OCI-LY7 (cell line): ENCODE results near the gene NUDT3. TPM values are rescaled to one million over a fixed set of nuclear protein-coding genes. Genes with fewer than 3 reads are reported as not detected.
"Not testable (repeated sequence)": the region's sequence is repeated elsewhere in the genome, so short reads cannot be mapped to it uniquely, and the experiment has no call there.

Source experiments
- BruUV-seq: library from RNA; stranded (reverse); fragments of 400-500 nt; replicated peaks from 2 replicates; lab custom pipeline; 2021; lab: Mats Ljungman, UMichigan
- CTCF ChIA-PET: fragments of 300-600 bp; sonication (Branson Sonifier 250); formaldehyde crosslinking; loops from one replicate; lab custom pipeline; 2022; ENCODE audit warnings: antibody characterized with exemption; ENCODE audit not compliant: unreplicated experiment; lab: Charles Lee
- POLR2A ChIA-PET: fragments of 300-600 bp; sonication (Branson Sonifier 250); formaldehyde crosslinking; loops from one replicate; lab custom pipeline; 2022; ENCODE audit warnings: antibody characterized with exemption; lab: Charles Lee
- DNase-seq: peaks from one replicate; pipeline ENCODE4 v3.0.0-alpha.2; 2015; ENCODE audit warnings: low spot score
- H2AFZ ChIP-seq: fragments of 200-600 bp; sonication (generic), shearing (Covaris generic); 2 replicates; pipeline ENCODE4 v1.6.1; 2014; ENCODE audit warnings: mild to moderate bottlenecking, antibody characterized with exemption, low read length, moderate library complexity
- H3K27ac ChIP-seq: fragments of 200-600 bp; sonication (generic); 2 replicates; pipeline ENCODE4 v1.5.1; 2014; ENCODE audit warnings: mixed run types, low read depth, mild to moderate bottlenecking, moderate library complexity, low read length, inconsistent platforms; ENCODE audit not compliant: poor library complexity, severe bottlenecking
- H3K36me3 ChIP-seq: fragments of 200-600 bp; sonication (generic); 2 replicates; pipeline ENCODE4 v1.6.1; 2014; ENCODE audit warnings: mild to moderate bottlenecking, antibody characterized with exemption, low read length, moderate library complexity, mixed read lengths; ENCODE audit not compliant: insufficient read depth
- H3K4me1 ChIP-seq: fragments of 200-600 bp; sonication (generic); 2 replicates; pipeline ENCODE4 v1.5.1; 2014; ENCODE audit warnings: mild to moderate bottlenecking, low read length; ENCODE audit not compliant: insufficient read depth, poor library complexity, severe bottlenecking
- H3K4me2 ChIP-seq: fragments of 200-600 bp; sonication (generic); 2 replicates; pipeline ENCODE4 v1.6.1; 2014; ENCODE audit warnings: mild to moderate bottlenecking, low read length
- H3K4me3 ChIP-seq: fragments of 200-600 bp; sonication (generic); 2 replicates; pipeline ENCODE4 v1.5.1; 2014; ENCODE audit warnings: mild to moderate bottlenecking, low read depth, low read length; ENCODE audit not compliant: poor library complexity, severe bottlenecking
- H3K79me2 ChIP-seq: fragments of 200-600 bp; sonication (generic); 2 replicates; pipeline ENCODE4 v1.6.1; 2016; ENCODE audit warnings: low read depth, mild to moderate bottlenecking, low read length, moderate library complexity, mixed read lengths; ENCODE audit not compliant: insufficient read depth
- H3K9me2 ChIP-seq: fragments of 200-600 bp; sonication (generic); 2 replicates; pipeline ENCODE4 v1.6.1; 2016; ENCODE audit warnings: mild to moderate bottlenecking, low read length, mixed read lengths; ENCODE audit not compliant: insufficient read depth
- H3K9me3 ChIP-seq: fragments of 200-600 bp; sonication (generic); 2 replicates; pipeline ENCODE4 v1.6.1; 2014; ENCODE audit warnings: mild to moderate bottlenecking, mixed run types, low read length, mixed read lengths
- H4K20me1 ChIP-seq: fragments of 200-600 bp; sonication (generic); 2 replicates; pipeline ENCODE4 v1.6.1; 2014; ENCODE audit warnings: mild to moderate bottlenecking, antibody characterized with exemption, low read length, moderate library complexity, mixed read lengths; ENCODE audit not compliant: insufficient read depth
- EZH2phosphoT487 ChIP-seq: fragments of 200-600 bp; sonication (generic); IDR thresholded peaks from 2 replicates; pipeline ENCODE4 v1.6.1; 2018; ENCODE audit warnings: low read depth, borderline replicate concordance, mild to moderate bottlenecking, mixed run types, antibody characterized with exemption, low read length, moderate library complexity, mixed read lengths
- intact Hi-C: fragments of 100-400 bp; cut with micrococcal nuclease; formaldehyde crosslinking; loops from one replicate; pipeline ENCODE4 v1.10.0; 2022; ENCODE audit not compliant: unreplicated experiment
- total RNA-seq, 2 experiments: library from RNA; depleted of rRNA in 1 of 2; stranded (reverse); fragments of >200 nt in 1 of 2; shearing (Covaris generic) in 1 of 2; gene quantifications; 2 replicates each; pipeline ENCODE4 v1.2.3, GENCODE V29; 2014 to 2022
- TF ChIP-seq, protein P1 (sequence below): fragments of 200-600 bp; sonication (generic); conservative IDR thresholded peaks from 2 replicates; pipeline ENCODE4 v1.5.1; 2014; ENCODE audit warnings: mild to moderate bottlenecking, antibody characterized with exemption, low read length, moderate library complexity, mixed read lengths

The NUDT3 gene
- total RNA-seq, 2 experiments from 2014 or later: 30.7 to 43.0 TPM

DNA sequence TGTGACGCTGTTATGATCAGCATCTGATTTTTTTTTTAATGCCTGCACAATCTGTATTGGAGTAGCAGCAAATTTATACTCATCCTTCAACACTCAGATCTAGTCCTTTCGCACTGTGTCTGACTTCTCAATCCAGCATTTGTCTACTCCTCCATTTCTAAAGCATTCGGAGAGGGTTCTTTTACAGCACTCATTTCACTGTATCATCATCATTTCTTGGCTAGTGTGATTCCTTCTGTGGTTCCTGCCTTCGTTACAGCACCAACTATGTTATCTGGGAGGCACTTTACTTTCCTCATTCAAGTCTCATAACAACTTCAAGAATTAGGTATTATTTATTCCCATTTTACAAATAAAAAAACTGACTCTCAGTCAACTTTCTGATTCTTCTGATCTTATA lies 18.0 kb downstream of the NUDT3 start:
- no peak overlapping the region for H2AFZ ChIP-seq
- no peaks in the 10 kb centered on the region for H3K9me3 ChIP-seq
- no peaks in the 10 kb centered on the region for H3K9me2 ChIP-seq
- peak overlapping the region; percentile 20 for H3K27ac ChIP-seq
- H3K4me1 ChIP-seq: peaks cover 7% of the 10 kb centered on the region
- H3K4me3 ChIP-seq: no peak overlapping the region
- intact Hi-C loops: no loop called here
- H3K4me2 ChIP-seq: no peak overlapping the region
- peaks cover 30% of the 10 kb centered on the region for H3K36me3 ChIP-seq
- no TSS peak for BruUV-seq
- H4K20me1 ChIP-seq: peaks cover 12% of the 10 kb centered on the region
- peaks cover 84% of the 10 kb centered on the region for H3K79me2 ChIP-seq
- ChIA-PET CTCF (no interaction called here), POLR2A (no interaction called here)
- no peak for DNase-seq
- TF ChIP-seq EZH2phosphoT487: no peak
- TF ChIP-seq, protein P1, sequence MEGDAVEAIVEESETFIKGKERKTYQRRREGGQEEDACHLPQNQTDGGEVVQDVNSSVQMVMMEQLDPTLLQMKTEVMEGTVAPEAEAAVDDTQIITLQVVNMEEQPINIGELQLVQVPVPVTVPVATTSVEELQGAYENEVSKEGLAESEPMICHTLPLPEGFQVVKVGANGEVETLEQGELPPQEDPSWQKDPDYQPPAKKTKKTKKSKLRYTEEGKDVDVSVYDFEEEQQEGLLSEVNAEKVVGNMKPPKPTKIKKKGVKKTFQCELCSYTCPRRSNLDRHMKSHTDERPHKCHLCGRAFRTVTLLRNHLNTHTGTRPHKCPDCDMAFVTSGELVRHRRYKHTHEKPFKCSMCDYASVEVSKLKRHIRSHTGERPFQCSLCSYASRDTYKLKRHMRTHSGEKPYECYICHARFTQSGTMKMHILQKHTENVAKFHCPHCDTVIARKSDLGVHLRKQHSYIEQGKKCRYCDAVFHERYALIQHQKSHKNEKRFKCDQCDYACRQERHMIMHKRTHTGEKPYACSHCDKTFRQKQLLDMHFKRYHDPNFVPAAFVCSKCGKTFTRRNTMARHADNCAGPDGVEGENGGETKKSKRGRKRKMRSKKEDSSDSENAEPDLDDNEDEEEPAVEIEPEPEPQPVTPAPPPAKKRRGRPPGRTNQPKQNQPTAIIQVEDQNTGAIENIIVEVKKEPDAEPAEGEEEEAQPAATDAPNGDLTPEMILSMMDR: no peak

DNA sequence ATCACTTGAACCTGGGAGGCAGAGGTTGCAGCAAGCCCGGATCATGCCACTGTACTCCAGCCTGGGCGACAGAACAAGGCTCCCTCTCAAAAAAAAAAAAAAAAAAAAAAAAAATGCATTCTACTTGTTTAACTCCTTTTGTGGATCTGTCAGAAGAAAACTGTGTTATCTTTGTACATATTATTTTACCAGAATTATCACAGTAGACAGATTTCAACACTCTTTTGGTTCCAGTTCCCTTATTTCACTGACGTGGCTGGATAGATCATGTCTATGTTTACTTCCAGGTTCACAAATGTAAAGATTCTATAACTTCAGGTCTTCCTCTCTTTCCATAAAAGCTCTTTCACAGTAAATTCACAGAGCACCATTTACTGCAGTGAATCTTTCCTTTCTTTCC lies 18.4 kb downstream of the NUDT3 start:
- Histone ChIP-seq H3K4me1 (peaks cover 7% of the 10 kb centered on the region), H3K4me3 (no peak overlapping the region), H3K9me2 (no peaks in the 10 kb centered on the region), H3K79me2 (peaks cover 85% of the 10 kb centered on the region), H3K36me3 (peaks cover 30% of the 10 kb centered on the region), H3K4me2 (no peak overlapping the region), H3K9me3 (no peaks in the 10 kb centered on the region), H2AFZ (no peak overlapping the region), H3K27ac (no peak overlapping the region), H4K20me1 (peaks cover 12% of the 10 kb centered on the region)
- TF ChIP-seq EZH2phosphoT487: no peak
- TF ChIP-seq, protein P1: no peak
- BruUV-seq: no TSS peak
- peak; percentile 17 for DNase-seq
- intact Hi-C loops: no loop called here
- ChIA-PET POLR2A (no interaction called here), CTCF (no interaction called here)

DNA sequence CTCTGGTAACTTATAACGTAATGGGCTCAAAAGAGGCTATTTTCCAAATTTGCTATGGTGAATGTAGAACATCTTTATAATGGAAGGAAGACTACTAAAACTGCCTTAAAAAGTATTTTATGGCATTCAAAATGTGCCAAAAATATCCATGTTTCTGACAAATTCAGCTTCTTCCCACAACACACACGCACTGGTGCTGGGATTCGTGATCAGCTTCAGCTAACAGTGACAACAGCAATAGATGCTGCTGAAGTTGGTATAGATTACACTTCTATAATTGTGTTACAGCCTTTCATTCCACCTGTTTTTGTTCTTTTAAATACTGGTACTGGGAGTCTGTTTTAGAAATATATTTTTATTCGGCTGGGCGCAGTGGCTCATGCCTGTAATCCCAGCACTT lies 19.0 kb downstream of the NUDT3 start:
- peaks cover 12% of the 10 kb centered on the region for H4K20me1 ChIP-seq
- BruUV-seq: no TSS peak
- no peak overlapping the region for H3K4me2 ChIP-seq
- no peaks in the 10 kb centered on the region for H3K9me3 ChIP-seq
- no peaks in the 10 kb centered on the region for H3K9me2 ChIP-seq
- TF ChIP-seq, protein P1: no peak
- no peak for TF ChIP-seq EZH2phosphoT487
- intact Hi-C loops: no loop called here
- H3K27ac ChIP-seq: no peak overlapping the region
- H3K36me3 ChIP-seq: peaks cover 24% of the 10 kb centered on the region
- no peak overlapping the region for H2AFZ ChIP-seq
- no peak for DNase-seq
- peaks cover 7% of the 10 kb centered on the region for H3K4me1 ChIP-seq
- ChIA-PET POLR2A (no interaction called here), CTCF (no interaction called here)
- H3K4me3 ChIP-seq: no peak overlapping the region
- peaks cover 85% of the 10 kb centered on the region for H3K79me2 ChIP-seq

DNA sequence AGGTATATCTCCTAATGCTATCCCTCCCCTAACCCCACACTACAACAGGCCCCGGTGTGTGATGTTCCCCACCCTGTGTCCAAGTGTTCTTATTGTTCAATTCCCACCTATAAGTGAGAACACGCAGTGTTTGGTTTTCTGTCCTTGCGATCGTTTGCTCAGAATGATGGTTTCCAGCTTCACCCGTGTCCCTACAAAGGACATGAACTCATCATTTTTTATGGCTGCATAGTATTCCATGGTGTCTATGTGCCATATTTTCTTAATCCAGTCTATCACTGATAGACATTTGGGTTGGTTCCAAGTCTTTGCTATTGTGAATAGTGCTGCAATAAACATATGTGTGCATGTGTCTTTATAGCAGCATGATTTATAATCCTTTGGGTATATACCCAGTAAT lies 20.6 kb downstream of the NUDT3 start:
- H4K20me1 ChIP-seq, H3K4me3 ChIP-seq, H3K27ac ChIP-seq, H3K4me1 ChIP-seq, H3K9me2 ChIP-seq, CTCF ChIA-PET, H3K4me2 ChIP-seq, DNase-seq, POLR2A ChIA-PET, H3K9me3 ChIP-seq, H2AFZ ChIP-seq, intact Hi-C loops: not testable (repeated sequence)
- Histone ChIP-seq H3K79me2 (peaks cover 74% of the 10 kb centered on the region), H3K36me3 (peaks cover 17% of the 10 kb centered on the region; the same call in 1 of the 2 replicates)
- BruUV-seq: TSS peak; percentile 40
